Testis (tissue), 2 donors: ENCODE results near the gene UBR3.

Experiments used
- CTCF ChIP-seq, 3 experiments: fragments of 450-650 bp in 2 of 3; fragments of 200-600 bp in 1 of 3; sonication (generic) in 1 of 3; IDR thresholded peaks; one replicate each; pipeline ENCODE4 v1.5.1; 2016 to 2019; ENCODE audit warnings: antibody characterized with exemption in 3 of 3, mild to moderate bottlenecking in 2 of 3, moderate library complexity in 1 of 3
- POLR2A ChIP-seq: fragments of 450-650 bp; IDR thresholded peaks from one replicate; pipeline ENCODE4 v1.6.1; 2017; ENCODE audit warnings: antibody characterized with exemption, mild to moderate bottlenecking, moderate library complexity

- TF ChIP-seq CTCF (IDR thresholded peaks at IDR 0.05) (no peak), POLR2A (no peak)
Observed at GRCh38 chr2:169797601-169798000, 29.7 kb upstream of the UBR3 start.
